NCI-H345 treated with DMSO at 0.1 percent for 48 hours (cell line): Measurements from ENCODE around the gene GBX1.

ENCODE experiments used
- DNase-seq: peaks from one replicate; lab custom pipeline; 2025; ENCODE audit not compliant: unreplicated experiment; lab: John Stamatoyannopoulos, UW

Gene GBX1

DNA sequence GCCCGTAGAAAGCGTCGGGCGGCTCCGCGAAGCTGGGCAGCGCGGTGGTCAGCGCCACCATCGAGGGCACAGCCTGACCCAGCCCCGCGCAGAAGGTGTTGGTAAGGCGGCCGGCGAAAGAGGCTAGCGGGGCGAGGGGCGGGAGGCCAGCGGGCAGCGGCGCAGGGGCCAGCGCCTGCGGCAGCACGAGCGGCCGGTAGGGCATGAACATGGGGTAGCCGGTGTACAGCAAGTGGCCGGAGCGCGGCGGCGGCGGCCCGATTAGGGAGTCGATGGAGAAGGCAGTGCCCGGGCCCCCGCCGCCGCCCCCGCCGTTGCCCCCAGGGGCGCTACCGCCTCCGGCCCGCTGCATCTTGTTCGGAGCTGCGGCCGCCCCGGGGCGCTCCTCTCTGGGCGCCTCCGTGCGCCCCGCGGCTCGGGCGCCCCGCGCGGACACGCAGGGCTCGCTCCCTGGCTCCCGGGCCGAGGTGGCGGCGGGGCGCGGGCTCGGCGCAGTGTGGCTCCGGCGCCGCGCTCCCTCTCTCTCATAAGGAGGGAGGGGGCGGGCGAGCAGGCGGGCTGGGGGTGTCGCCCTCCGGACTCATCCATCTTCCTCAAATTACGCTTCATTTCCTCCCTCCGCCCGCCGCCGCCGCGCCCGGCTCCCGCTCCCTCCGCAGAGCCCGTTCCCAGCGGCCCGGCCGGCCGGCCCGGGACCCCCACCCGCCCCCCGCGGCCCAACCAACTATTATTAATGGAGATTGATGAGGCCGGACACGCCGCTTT is at the start of gene GBX1:
Gene GBX1 (minus strand): TSS at position 498 of the 765 bp plus-strand sequence. CDS start 146 bp downstream, at position 352.
- DNase-seq = no peak

DNA sequence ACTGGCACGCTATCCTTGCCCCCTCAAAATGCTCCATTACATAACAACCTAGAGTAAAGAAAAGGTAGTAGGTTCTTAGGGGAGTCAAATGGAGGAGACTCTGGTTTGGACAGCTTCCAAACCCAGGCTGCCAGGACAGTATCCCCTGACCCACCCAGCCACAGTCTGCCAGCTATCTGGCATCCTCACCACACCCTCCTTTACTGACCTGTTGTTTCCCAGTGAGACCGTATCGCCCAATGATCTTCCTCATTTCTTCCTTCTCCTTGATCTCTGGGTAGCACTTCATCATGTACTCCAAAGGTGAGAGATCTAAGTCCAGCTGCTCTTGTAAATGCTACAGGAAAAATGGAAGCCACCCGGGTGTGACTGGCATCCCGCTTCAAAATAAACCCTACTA is 47.9 kb upstream of the GBX1 start:
- DNase-seq = no peak

DNA sequence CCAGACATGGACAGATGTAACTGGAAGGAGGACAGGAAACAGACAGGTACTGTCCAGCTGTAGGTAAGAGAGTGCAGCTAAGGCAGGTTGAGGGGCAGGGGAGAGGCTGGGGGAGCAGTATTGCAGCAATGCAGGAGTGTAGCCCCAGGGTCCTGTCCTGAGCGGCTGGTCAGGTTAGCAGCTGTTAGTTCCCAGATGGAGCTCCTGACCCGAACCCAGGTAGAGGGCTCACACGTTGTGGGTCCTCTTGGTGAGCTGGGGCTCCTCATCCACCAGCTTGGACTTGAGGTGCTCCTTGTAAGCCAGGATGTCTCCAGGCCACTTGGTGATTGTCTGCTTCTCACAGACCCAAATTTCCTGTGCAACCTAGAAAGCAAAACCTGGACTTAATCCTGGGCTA is 46.3 kb upstream of the GBX1 start:
- DNase-seq = no peak

DNA sequence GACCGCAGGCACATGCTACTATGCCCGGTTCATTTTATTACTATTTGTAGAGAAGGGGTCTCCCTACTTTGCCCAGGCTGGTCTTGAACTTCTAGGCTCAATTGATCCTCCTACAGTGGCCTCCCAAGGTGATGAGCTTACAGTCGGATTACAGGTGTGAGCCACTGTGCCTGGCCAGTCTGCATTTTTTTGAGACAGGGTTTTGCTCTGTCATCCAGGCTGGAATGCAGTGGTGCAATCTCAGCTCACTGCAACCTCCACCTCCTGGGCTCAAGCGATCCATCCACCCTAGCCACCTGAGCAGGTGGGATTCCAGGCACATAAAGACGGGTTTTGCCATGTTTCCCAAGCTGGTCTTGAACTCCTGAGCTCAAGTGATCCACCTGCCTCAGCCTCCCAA is 45.1 kb upstream of the GBX1 start:
- DNase-seq = no peak

DNA sequence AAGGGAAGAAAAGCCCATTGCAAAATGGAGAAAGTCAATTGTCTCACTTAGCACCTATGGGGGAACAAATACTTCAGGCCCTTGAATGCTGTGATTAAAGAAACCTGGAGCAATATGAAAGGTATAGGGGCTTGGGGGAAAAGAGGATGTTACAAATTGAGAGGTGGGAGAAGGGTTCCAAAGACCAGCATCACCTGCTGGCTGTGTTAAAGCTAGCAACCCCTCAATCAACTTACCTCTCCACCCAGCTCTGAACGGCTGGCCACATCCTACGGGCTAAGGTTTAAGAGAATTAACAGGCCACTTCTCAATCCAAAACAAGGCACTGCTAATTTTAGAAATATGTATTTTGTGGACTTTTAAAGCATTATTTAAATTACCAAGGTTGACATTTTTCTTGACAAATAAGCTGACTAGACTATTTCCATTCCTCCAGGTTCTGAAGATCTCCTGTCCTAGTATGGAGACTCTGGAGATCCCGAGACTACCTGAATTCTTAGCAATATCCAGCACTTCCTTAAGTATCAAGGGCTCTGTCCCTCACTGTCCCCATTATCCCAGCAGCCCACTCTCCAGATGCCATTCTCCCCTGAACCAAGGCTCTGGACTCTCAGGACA is 43.8 kb upstream of the GBX1 start:
- DNase-seq = no peak

DNA sequence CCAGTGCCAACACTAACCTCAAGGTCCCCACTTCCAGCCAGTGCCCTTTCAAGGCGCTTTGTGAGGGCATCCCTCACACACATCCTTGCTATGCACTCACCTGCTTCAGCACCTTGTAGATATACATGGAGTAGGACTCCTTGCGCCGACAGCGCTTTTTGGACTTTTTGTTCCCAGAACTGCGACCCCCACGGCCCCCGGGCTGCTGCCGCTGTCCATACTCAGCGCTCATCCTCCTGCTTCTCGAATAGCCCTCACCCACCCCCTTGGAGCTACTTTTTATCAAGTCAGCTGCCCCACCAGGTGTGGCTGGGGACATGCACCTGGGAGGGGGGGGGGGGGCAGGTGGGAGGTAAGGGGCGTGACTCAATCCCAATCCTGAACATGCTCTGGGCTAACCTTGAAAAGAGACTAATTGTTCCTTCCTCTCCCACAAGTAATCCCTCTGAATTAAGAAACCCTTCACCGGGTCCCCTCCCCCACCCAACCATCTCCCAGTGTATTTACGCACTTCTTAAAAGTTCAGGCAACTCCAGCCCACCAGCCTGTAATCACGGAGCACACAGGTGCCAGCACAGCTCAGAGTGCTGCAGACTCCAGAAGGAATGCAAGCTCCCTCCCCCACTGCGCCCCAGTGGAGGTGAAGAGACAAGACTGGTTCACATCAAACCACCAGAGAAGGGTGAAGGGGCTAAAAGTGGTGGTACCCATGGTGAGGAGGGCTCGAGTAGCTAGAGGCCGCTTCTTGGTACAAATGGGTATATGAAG is 42.8 kb upstream of the GBX1 start, which contains the start of gene H2BK1:
Gene H2BK1 (minus strand): TSS at position 402 of the 768 bp plus-strand sequence. CDS start 170 bp downstream, at position 232.
- no peak for DNase-seq

DNA sequence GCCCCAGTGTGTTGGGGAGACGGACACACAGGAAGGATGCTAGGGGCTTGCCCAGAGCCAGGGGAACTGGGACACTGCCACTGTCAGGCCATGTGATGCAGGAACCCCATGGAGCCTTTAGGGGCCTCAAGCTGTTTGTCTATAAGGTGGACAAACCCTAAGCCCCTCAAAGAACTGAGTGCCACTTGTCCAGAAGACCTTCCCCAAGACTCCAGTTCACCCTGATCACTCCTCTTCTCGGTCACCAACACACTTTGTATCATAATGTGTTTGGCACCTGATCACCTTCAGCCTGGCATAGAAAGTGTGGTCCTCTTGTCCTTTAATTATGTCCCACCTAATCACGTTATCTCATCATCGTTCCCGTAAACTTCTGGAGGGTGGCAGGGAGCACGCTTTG is 42.1 kb upstream of the GBX1 start:
- no peak for DNase-seq

DNA sequence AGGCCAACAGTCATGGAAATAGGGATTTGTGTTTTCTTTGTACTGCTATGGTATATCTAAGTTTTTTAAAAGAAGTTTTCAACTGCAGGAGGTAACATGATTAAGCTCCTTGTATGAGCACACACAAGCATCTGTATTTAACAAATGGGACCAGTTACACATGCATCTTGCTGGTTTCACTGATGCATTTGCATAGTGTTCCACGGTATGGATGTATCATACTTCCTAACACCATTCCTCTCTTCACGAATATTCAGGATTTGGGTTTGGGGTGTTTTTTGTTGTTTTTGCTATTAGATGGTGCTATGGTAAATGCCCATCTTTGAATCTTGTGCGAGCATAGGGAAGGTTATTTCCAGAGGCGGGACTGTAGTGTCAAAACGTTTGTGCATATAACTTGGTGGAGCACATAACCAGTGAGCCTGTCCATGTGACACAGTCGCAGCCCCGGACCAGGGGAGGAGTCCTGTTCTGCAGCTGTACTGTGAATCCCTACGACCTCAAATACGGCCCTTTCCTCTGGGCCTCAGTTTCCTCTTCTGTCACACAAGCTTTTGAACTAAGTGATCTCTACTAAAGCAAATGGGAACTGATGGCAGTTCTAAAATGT is 40.9 kb upstream of the GBX1 start:
- DNase-seq = no peak

DNA sequence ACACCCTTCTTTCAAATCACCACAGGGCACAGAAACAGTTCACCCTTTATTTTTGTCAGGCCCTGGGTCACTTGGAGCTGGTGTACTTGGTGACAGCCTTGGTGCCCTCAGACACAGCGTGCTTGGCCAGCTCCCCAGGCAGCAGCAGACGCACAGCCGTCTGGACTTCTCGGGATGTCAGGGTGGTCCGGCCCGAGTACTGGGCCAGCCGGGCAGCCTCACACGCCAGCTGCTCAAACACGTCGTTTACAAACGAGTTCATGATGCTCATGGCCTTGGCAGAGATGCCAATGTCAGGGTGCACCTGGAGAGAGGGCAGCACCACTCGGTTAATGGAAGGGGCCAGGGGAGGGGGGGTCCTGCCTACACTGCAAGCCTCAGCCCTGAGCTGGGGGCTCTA is 40.3 kb upstream of the GBX1 start:
- no peak for DNase-seq

DNA sequence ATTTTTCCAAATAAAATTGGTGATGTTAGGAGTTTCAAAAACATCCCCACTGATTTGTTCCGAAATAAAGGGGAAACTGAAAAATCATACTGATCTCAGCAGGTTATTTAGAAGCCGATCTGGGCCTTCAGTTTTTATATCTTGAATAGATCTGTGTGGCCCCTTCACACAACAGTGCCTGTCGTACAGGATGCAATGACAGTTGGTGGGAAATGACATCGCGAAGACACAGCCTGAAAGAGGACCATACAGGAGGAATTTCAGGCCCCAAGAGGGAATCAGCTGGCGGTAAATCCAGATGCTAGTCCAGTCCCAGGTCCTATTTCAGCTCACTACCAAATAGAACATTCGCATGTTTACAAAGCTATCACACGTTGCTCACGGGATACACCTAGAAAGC is 39.8 kb upstream of the GBX1 start:
- no peak for DNase-seq

DNA sequence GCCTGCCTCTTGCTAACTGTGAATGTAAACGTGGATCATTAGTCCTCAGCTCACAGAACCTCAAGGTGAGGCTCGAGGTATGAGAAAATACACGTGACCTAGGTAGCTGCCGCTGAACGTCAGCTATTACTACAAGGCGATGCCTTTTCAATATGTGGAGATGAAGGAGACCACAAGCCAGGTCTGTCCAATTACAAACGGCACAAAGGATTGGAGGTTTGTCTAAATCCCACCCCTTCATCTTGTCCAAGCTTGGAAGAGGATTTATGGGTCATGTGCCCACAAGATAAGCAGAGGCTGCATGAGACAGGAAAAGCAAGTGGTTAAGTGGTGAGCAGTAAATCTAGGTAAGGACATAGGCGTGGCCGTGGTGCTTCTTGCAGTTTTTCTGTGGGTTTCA is 39.4 kb upstream of the GBX1 start:
- DNase-seq = no peak

DNA sequence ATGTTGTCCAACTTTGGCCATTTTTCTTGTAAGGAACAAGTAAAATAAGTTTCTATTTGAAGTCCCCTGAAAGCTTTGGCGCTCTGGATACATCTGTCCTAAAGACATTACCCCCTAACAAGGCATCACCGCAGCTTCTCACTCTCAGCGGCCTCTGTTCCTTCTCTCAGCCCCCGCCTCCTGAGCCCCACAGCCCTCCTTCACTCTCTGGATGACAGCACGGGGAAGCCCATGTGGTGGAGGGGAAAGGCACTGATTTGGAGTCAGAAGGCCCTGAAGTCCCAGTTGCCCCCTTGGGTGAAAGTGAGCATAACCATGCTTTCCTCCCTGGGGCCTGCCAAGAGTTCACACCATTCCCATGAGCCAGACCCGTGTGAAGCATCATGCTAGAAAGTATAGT is 38.2 kb upstream of the GBX1 start:
- DNase-seq = no peak

DNA sequence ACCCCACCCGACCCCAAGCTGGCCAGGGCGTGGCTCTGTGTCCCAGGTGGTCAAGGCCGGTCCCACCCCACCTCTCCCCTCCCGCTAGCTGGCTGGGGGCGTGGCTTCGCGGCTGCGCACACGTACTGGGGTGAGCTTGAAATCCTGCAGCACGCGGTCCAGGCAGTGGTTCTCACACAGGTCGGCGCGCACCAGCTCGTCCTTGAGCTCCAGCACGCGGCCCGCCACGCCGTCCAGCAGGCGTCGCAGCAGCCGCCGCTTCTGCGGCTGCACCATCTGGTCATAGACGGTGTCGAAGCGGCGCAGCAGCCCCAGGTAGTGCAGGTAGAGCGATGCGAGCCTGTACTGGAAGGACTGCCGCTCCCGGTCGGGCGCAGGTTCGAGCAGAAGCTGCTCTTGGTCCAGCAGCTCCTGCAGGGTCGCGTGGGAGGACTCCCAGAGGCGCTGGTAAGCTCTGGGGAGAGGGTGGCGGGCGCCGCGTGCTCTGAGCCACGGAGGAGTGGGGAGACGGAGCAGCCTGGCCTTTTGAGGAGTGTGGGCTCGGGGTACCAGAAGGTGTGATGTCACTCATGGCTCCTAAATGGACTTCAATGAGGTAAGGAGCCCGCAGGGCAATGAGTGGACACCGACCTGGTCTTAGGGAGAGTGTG is 37.0 kb upstream of the GBX1 start:
- no peak for DNase-seq

DNA sequence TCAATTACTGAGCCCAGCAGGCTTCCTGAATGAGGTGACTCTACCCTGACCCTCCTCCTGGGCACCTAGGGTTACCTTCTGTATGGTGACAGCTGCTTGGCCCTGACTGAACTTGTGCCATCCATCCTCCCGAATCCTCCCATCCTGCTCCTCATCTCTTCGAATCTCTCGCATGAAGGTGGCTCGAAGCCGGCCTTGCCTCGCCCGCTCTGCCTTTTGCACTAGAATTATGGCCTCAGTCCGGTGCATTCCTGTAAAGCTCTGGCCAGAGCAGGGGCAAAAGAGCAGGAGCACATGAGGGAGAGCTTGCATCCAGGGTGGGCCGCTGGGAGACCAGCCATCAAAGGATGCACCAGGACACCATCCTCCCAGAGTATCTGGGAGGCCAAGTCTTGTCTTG is 35.3 kb upstream of the GBX1 start:
- no peak for DNase-seq

DNA sequence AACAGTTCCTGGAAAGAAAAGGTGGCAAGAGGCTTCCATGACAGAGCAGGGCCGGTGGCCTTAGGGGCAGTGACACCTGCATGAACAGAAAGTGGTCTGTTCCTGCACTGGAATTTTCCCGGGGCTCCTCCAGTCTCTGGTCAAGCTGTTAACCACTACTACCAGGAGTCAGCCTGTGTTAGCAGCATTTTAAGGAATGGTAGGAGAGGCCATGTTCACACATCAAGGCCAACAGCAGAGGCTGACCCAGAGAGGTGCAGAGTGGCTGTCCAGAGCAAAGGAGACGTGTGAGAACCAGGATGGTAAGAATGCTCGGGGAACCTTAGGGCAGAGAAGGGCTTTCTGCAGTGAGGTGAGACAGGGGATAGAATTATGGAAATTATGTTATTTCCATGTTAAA is 34.3 kb upstream of the GBX1 start:
- DNase-seq = no peak

DNA sequence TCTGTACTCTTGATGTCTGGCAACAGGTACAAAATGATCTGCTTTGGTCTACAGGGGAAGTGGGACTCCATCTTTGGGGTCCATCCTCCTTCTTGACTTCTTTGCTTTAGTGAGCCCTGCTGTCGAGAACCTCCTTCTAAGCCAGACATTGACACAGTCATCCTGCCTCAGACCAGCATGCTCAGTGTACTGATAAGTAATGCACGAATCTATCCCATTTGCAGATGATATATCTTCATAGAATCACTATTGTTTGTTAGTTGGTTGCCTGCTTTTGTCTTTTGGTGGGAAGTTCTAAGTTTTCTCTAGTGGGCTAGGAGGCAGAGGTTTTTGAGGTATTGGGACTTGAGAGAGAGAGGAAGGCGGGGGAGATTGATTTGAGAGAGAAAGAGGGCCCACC is 33.9 kb upstream of the GBX1 start:
- DNase-seq = no peak

DNA sequence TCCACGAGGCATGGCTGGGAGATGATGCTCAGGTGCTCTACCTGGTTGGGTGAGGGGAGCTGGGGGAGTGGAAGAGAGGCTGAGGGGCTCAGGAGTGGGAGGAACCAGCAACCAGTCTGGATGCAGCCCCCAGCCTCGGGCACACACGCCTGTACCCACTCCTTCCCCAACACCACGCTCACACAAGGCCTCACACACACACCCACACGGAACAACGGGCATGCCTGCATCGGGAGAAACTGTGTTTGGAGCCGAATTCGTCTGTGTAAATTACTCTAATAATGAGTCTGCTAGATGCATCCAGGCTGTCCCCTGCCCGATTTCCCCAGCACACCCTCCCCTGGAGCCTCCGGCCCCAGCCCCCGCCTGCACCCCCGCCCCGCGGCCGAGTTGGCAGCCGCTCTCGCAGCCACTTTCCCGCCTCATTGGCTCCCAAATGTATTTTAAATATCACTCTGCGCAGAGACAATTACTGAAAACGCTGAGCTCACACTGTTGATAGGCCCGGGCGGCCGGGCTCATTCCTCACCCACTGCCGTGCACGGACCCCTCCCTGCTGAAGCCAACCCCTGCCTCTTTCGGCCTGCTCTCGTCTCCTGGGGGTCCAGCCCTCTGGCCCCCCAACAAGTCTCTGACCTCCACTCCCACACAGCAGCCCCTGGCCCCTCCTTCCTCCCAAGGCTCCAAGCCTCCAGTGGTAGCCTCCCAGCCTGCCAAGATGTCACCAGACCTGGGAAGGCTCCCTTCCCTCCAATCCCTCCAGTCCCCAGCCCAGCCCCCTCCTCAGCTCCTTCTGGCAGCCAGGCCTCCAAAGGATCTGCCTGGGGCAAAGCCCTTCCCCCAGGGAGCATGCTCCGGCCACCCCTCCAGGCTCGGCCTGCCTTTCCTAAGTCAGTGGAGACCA is 31.7 kb upstream of the GBX1 start:
- no peak for DNase-seq

DNA sequence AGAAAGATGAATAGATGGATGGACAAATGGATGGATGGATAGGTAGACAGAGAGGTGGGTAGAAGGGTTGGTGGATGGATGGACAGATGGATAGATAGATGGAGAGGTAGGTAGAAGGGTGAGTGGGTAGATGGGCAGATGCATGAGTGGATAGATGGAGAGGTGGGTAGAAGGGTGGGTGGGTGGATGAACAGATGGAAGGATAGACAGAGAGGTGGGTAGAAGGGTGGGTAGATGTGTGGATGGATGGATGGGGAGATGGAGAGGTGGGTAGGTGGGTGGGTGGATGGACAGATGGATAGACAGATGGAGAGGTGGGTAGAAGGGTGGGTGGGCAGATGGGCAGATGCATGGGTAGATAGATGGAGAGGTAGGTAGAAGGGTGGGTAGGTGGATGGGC is 30.4 kb upstream of the GBX1 start:
- no peak for DNase-seq

DNA sequence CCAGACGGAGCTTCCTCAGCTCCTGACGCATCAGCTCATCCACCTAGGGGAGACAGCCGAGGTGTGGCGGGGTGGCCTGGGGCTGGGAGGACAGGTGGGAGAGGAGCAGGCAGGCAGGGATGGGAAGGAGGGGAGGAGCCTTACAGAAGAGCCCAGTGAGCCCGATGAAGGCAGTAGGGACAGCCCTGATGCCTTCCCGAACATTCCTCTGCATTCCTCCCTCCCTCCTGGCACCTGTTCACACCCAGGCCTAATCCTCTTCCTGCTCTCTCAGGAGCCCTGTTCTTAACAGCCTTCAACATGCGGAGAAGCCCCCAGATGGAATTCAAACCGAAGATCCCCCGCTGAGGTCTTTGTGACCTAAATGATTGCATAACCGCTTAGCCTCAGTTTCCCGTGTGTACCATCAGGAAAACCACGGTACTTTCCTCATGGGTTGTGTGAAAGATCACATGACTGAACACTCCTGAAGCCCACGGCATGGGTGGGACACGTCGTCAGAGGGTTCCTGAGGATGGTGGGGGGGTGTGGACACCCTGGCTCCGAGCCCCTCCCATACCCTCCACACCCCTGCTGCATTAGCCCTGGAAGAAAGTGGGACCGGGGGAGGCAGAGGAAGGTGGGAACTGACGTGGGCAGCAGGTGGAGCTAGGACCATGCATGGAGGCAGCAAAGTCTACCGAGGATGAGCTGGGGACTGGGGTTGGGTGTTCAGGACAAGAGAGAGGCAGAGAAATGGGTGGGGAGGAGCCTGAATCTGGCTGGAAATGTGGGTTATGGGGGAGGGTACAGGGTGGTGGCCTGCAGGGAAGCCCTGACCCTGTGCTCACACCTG is 28.3 kb upstream of the GBX1 start:
- DNase-seq = no peak
